Lung (tissue), 12 donors: ENCODE results near the gene P2RX6. TPM values are rescaled to one million over a fixed set of nuclear protein-coding genes. Genes with fewer than 3 reads are reported as not detected.

Experiments
- ATAC-seq: fragments of 200-7000 bp; cut with Tn5 transposase; one replicate; pipeline ENCODE4 v1.9.1; 2020; ENCODE audit warnings: moderate number of reproducible peaks; ENCODE audit not compliant: insufficient read depth, low FRiP score
- DNase-seq, 3 donors: peaks; one replicate each; pipeline ENCODE4 v3.0.0-alpha.2; 2013 to 2017
- H3K27ac ChIP-seq, 2 donors: one replicate each; pipeline ENCODE4 v1.5.1; 2013; ENCODE audit warnings: mild to moderate bottlenecking in 2 of 2, moderate library complexity in 2 of 2, control low read depth in 1 of 2, inconsistent platforms in 1 of 2, low read depth in 1 of 2, low read length in 1 of 2
- H3K27me3 ChIP-seq, 3 donors: one replicate each; pipeline ENCODE4 v1.5.1; 2013; ENCODE audit warnings: low read length in 2 of 3; ENCODE audit not compliant: control insufficient read depth in 3 of 3, insufficient read depth in 3 of 3
- H3K36me3 ChIP-seq, 4 donors: one replicate each; pipeline ENCODE4 v1.5.1; 2013; ENCODE audit warnings: low read length in 4 of 4, mild to moderate bottlenecking in 1 of 4, moderate library complexity in 1 of 4; ENCODE audit not compliant: control insufficient read depth in 4 of 4, insufficient read depth in 4 of 4
- H3K4me1 ChIP-seq, 5 donors: one replicate each; pipeline ENCODE4 v1.5.1; 2013; ENCODE audit warnings: low read length in 5 of 5, mild to moderate bottlenecking in 2 of 5, moderate library complexity in 1 of 5; ENCODE audit not compliant: control insufficient read depth in 5 of 5, insufficient read depth in 5 of 5
- H3K4me3 ChIP-seq: one replicate; pipeline ENCODE4 v1.5.1; 2013; ENCODE audit warnings: mild to moderate bottlenecking, control low read depth, moderate library complexity
- H3K9ac ChIP-seq, 2 donors: one replicate each; pipeline ENCODE4 v1.5.1; 2013; ENCODE audit warnings: low read length in 2 of 2, control low read depth in 1 of 2; ENCODE audit not compliant: insufficient read depth in 1 of 2
- H3K9me3 ChIP-seq, 4 donors: one replicate each; pipeline ENCODE4 v1.5.1; 2013; ENCODE audit warnings: low read length in 3 of 4, mild to moderate bottlenecking in 1 of 4, moderate library complexity in 1 of 4; ENCODE audit not compliant: control insufficient read depth in 4 of 4, insufficient read depth in 3 of 4
- WGBS, 2 donors: extraction: QIAGEN DNeasy Blood & Tissue Kit; methylation state at CpG; one replicate each; pipeline ENCODE4 v1.1.7; 2013; 5-methylcytosine and 5-hydroxymethylcytosine counted together
- polyA plus RNA-seq, 2 donors: library from polyadenylated mRNA; stranded (reverse); fragments of 200-250 nt; gene quantifications; one replicate each; pipeline ENCODE4 v1.2.1, GENCODE V29; 2013
- total RNA-seq, 2 donors: library from RNA; depleted of rRNA in 1 of 2; stranded (reverse); fragments of >200 nt in 1 of 2; gene quantifications; one replicate each; pipeline ENCODE4 v1.2.1, GENCODE V29; 2014 to 2021
- TF ChIP-seq, protein P1 (sequence below): IDR thresholded peaks from 2 replicates; pipeline ENCODE4 v1.5.1; 2012; ENCODE audit warnings: mild to moderate bottlenecking; ENCODE audit errors: control extremely low read depth, extremely low read depth
- donor health status: control.
- donor health status: control.
- donor health status: Bipolar disorder and iron deficiency.
- donor health status: healthy.
- donor health status: DM: yes; HTN: yes; CAD: no.

Gene P2RX6
- total and polyA plus RNA-seq, 4 donors = 0.21 to 2.2 (median 0.93) TPM

- H3K9me3 ChIP-seq = no peaks in the 10 kb centered on the region
- ATAC-seq (no peak), DNase-seq (no peak)
- H3K36me3 ChIP-seq = peaks cover 0 to 26% (median 5%) of the 10 kb centered on the region in 4 donors
- WGBS, 2 donors = 96 to 97% methylated on average over 7 of the region's 7 CpGs
- no peak overlapping the region for H3K9ac ChIP-seq
- H3K4me3 ChIP-seq = no peak overlapping the region
- TF ChIP-seq, protein P1, sequence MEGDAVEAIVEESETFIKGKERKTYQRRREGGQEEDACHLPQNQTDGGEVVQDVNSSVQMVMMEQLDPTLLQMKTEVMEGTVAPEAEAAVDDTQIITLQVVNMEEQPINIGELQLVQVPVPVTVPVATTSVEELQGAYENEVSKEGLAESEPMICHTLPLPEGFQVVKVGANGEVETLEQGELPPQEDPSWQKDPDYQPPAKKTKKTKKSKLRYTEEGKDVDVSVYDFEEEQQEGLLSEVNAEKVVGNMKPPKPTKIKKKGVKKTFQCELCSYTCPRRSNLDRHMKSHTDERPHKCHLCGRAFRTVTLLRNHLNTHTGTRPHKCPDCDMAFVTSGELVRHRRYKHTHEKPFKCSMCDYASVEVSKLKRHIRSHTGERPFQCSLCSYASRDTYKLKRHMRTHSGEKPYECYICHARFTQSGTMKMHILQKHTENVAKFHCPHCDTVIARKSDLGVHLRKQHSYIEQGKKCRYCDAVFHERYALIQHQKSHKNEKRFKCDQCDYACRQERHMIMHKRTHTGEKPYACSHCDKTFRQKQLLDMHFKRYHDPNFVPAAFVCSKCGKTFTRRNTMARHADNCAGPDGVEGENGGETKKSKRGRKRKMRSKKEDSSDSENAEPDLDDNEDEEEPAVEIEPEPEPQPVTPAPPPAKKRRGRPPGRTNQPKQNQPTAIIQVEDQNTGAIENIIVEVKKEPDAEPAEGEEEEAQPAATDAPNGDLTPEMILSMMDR = no peak
- no peaks in the 10 kb centered on the region for H3K27me3 ChIP-seq
- H3K27ac ChIP-seq = no peak overlapping the region
- peaks cover 0 to 17% (median 10%) of the 10 kb centered on the region in 5 donors for H3K4me1 ChIP-seq
These were observed 29.2 kb upstream of the P2RX6 start for GRCh38 chr22:20985720-20986119.

- no peak overlapping the region for H3K4me3 ChIP-seq
- WGBS, 2 donors = 91 to 96% methylated on average over 1 of the region's 1 CpG
- H3K9me3 ChIP-seq = no peaks in the 10 kb centered on the region
- H3K36me3 ChIP-seq = peaks cover 0 to 29% (median 5%) of the 10 kb centered on the region in 4 donors
- ATAC-seq = no peak
- no peaks in the 10 kb centered on the region for H3K27me3 ChIP-seq
- DNase-seq = no peak
- TF ChIP-seq, protein P1 = no peak
- H3K27ac ChIP-seq = no peak overlapping the region
- peaks cover 0 to 14% (median 5%) of the 10 kb centered on the region in 5 donors for H3K4me1 ChIP-seq
- no peak overlapping the region for H3K9ac ChIP-seq
These were observed 28.6 kb upstream of the P2RX6 start for GRCh38 chr22:20986365-20986764.

DNA sequence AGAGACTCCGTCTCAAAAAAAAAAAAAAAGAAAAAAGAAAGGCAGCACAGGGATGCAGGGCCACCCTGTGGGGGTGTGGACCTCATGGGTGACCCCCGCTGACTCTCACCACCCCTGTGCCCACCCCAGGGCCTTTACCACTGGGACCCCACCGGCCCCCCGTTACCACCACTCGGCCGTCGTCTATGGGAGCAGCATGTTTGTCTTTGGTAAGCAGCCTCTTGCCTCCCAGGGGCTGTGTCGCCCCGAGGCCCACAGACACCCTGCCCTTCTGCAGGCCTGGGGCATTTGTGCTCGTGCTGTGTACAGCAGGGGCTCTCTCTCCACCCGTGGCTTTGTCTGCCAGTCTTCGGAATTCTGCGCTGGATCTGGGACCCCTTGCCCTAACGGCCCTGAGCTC is 27.6 kb upstream of the P2RX6 start:
- no peak overlapping the region for H3K9ac ChIP-seq
- H3K27me3 ChIP-seq = no peaks in the 10 kb centered on the region
- TF ChIP-seq, protein P1 = no peak
- H3K4me1 ChIP-seq = peaks cover 0 to 11% (median 4%) of the 10 kb centered on the region in 5 donors
- DNase-seq = no peak
- peaks cover 3 to 39% (median 8%) of the 10 kb centered on the region in 4 donors for H3K36me3 ChIP-seq
- WGBS, 2 donors = 94 to 97% methylated on average over 14 of the region's 14 CpGs
- H3K27ac ChIP-seq = no peak overlapping the region
- H3K4me3 ChIP-seq = no peak overlapping the region
- no peaks in the 10 kb centered on the region for H3K9me3 ChIP-seq
- no peak for ATAC-seq
